Measurements from ENCODE around the gene ADISSP. TPM values are rescaled to one million over a fixed set of nuclear protein-coding genes. Genes with fewer than 3 reads are reported as not detected.
A peak's percentile ranks its signal among the peaks of the same experiment; 100 is the strongest.
"Not testable (repeated sequence)": the region's sequence is repeated elsewhere in the genome, so short reads cannot be mapped to it uniquely, and the experiment has no call there.

ADISSP gene
- total and polyA plus RNA-seq, 9 donors: 17.0 to 26.7 (median 25.0) TPM

DNA sequence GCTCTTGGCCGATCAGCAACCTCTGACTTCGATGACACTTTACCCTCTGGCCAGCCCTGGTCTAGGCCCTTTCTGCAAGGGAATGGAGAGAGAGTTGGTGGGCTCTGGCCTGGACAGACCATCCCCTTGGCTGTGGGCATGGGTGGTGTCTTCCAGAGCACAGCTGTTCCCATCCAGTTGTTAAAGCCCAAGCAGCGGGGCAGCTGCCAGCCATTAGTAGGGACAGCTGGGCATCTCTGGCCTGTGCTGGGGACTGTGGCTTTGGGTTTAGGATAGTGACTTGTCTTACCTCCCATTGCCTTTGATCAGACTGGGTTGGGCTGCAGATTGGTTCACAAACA, 31.3 kb upstream of the ADISSP start:
- H3K4me3 ChIP-seq (ENCODE audit: low read length): no peak overlapping the region
- 100% methylated on average over 2 of the region's 3 CpGs for WGBS (ENCODE audit: insufficient coverage)
- H3K9me3 ChIP-seq (replicated peaks; ENCODE audit: control insufficient read depth, low read depth, low read length): no peaks in the 10 kb centered on the region
- peaks cover 73% of the 10 kb centered on the region for H3K4me1 ChIP-seq (ENCODE audit: control insufficient read depth, insufficient read depth, low read length)
- H3K27ac ChIP-seq (ENCODE audit: low read length): peak overlapping the region; percentile 95
- no peaks in the 10 kb centered on the region for H3K27me3 ChIP-seq (ENCODE audit: control insufficient read depth, insufficient read depth, low read length)
- peaks cover 52% of the 10 kb centered on the region for H3K36me3 ChIP-seq (ENCODE audit: control insufficient read depth, insufficient read depth, low read length)
- DNase-seq: peak; percentile 87

DNA sequence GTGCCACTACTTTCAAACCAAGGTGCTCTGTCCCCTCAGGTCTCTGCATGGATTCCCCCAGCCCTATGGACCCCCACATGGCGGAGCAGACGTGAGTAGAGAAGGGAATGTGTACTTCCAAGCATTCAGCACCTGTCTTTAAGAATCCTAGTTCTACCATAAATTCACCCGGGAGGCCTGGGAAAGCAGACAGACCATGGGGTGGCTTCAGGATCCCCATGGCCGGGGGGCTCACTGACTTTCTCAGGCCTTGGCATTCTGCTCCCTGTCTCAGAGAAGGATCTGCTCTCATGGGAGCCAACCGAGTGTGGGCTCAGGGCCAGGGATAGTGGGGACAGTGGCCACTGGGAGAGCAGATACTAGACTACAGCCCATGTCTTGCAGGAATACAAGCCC, 30.8 kb upstream of the ADISSP start:
- WGBS (ENCODE audit: insufficient coverage): 62% methylated on average over 2 of the region's 5 CpGs
- H3K9me3 ChIP-seq (replicated peaks; ENCODE audit: control insufficient read depth, low read depth, low read length): no peaks in the 10 kb centered on the region
- peaks cover 47% of the 10 kb centered on the region for H3K36me3 ChIP-seq (ENCODE audit: control insufficient read depth, insufficient read depth, low read length)
- peak overlapping the region; percentile 95 for H3K27ac ChIP-seq (ENCODE audit: low read length)
- DNase-seq: no peak
- H3K4me1 ChIP-seq (ENCODE audit: control insufficient read depth, insufficient read depth, low read length): peaks cover 68% of the 10 kb centered on the region
- peak overlapping the region; percentile 14 for H3K4me3 ChIP-seq (ENCODE audit: low read length)
- no peaks in the 10 kb centered on the region for H3K27me3 ChIP-seq (ENCODE audit: control insufficient read depth, insufficient read depth, low read length)

DNA sequence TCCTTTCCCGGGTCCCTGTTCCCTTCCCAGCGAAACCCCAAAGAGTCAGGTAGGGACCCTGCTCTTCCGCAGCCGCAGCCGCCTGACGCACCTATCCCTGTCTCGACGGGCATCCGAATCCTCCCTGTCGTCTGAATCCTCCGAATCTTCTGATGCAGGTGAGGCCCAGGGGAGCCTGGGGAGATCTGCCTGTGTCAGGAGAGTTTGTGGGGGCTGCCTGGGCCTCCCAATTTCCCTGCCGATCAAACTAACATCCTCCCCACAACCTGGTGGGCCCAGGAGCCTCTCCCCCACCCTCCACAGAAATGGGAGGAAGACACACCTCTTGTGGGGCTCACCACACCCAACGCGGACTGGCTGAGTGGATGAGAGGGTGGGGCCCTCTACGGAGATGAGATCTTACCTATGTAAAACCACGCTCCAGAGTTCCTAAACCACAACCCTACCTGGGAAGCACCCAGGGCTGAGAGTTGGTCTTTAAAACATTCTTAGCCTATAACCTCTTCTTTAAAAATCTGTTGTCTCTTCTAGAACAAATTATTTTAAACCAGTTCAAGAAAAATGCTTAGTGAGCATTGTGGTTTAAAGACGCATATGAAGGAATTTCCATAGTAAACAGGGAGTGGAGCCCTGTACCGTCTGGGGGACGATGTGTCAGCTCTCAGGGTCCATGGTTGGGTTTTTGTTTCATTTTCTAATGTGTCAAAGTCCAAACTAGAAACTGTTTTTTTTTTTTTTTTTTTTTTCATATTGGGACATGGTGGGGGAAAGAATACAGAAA, 30.2 kb upstream of the ADISSP start:
- peaks cover 64% of the 10 kb centered on the region for H3K4me1 ChIP-seq (ENCODE audit: control insufficient read depth, insufficient read depth, low read length)
- peak; percentile 23 for DNase-seq
- peaks cover 41% of the 10 kb centered on the region for H3K36me3 ChIP-seq (ENCODE audit: control insufficient read depth, insufficient read depth, low read length)
- no peaks in the 10 kb centered on the region for H3K9me3 ChIP-seq (replicated peaks; ENCODE audit: control insufficient read depth, low read depth, low read length)
- H3K4me3 ChIP-seq (ENCODE audit: low read length): peak overlapping the region; percentile 61
- peak overlapping the region; percentile 95 for H3K27ac ChIP-seq (ENCODE audit: low read length)
- no peaks in the 10 kb centered on the region for H3K27me3 ChIP-seq (ENCODE audit: control insufficient read depth, insufficient read depth, low read length)
- WGBS (ENCODE audit: insufficient coverage): 60% methylated on average over 9 of the region's 19 CpGs

DNA sequence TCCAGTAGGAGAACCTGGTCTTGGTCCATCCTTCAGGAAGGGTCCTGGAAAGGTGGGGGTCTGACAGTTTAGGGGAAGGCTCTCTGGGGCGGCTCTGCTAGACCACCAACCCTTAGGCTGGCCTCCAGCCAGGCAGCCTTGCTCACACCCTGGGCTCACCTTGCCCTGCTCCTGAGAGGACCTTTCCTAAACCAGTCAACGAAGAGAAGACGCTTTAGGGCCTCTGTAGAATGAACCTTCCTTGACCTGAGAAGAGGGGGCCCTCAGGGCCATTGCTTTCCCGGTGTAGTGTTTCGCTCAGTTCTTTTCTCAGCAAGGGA, 29.6 kb upstream of the ADISSP start:
- peak overlapping the region; percentile 61 for H3K4me3 ChIP-seq (ENCODE audit: low read length)
- H3K36me3 ChIP-seq (ENCODE audit: control insufficient read depth, insufficient read depth, low read length): peaks cover 35% of the 10 kb centered on the region
- H3K27me3 ChIP-seq (ENCODE audit: control insufficient read depth, insufficient read depth, low read length): no peaks in the 10 kb centered on the region
- no peaks in the 10 kb centered on the region for H3K9me3 ChIP-seq (replicated peaks; ENCODE audit: control insufficient read depth, low read depth, low read length)
- peak; percentile 27 for DNase-seq
- whole genome bisulfite sequencing (ENCODE audit: insufficient coverage): 44% methylated on average over 4 of the region's 5 CpGs
- H3K4me1 ChIP-seq (ENCODE audit: control insufficient read depth, insufficient read depth, low read length): peaks cover 59% of the 10 kb centered on the region
- peak overlapping the region; percentile 95 for H3K27ac ChIP-seq (ENCODE audit: low read length)

DNA sequence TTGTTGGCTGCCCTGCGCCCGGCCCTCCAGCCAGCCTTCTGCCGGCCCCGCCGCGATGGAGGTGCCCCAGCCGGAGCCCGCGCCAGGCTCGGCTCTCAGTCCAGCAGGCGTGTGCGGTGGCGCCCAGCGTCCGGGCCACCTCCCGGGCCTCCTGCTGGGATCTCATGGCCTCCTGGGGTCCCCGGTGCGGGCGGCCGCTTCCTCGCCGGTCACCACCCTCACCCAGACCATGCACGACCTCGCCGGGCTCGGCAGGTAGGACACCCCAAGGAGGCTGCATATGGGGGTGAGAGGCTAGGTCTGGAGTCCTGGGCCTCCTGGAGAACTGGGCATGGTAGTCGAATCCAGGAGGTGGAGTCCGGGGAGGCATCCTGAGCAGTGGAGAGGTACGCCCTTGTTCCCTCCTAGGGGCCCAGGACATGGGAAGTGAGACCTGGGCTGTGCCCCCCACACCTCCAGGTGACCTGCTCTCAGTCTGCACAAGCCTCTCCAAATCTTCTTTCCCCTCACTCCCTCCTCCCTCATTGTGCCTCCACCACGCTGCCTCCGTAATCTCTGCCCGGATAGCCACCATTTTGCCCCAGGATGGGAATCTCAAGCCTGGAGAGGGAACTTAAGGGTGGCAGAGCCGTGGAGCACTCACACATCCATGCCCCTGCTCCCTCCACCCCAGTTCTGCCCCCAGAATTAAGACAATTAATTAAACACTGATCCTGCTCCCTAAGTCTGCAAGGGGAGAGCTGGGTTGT, 29.1 kb upstream of the ADISSP start:
- peaks cover 55% of the 10 kb centered on the region for H3K4me1 ChIP-seq (ENCODE audit: control insufficient read depth, insufficient read depth, low read length)
- H3K36me3 ChIP-seq (ENCODE audit: control insufficient read depth, insufficient read depth, low read length): peaks cover 30% of the 10 kb centered on the region
- DNase-seq: peak; percentile 27
- H3K4me3 ChIP-seq (ENCODE audit: low read length): peak overlapping the region; percentile 61
- peak overlapping the region; percentile 95 for H3K27ac ChIP-seq (ENCODE audit: low read length)
- 0% methylated on average over 16 of the region's 33 CpGs for WGBS (ENCODE audit: insufficient coverage)
- no peaks in the 10 kb centered on the region for H3K27me3 ChIP-seq (ENCODE audit: control insufficient read depth, insufficient read depth, low read length)
- H3K9me3 ChIP-seq (replicated peaks; ENCODE audit: control insufficient read depth, low read depth, low read length): no peaks in the 10 kb centered on the region

DNA sequence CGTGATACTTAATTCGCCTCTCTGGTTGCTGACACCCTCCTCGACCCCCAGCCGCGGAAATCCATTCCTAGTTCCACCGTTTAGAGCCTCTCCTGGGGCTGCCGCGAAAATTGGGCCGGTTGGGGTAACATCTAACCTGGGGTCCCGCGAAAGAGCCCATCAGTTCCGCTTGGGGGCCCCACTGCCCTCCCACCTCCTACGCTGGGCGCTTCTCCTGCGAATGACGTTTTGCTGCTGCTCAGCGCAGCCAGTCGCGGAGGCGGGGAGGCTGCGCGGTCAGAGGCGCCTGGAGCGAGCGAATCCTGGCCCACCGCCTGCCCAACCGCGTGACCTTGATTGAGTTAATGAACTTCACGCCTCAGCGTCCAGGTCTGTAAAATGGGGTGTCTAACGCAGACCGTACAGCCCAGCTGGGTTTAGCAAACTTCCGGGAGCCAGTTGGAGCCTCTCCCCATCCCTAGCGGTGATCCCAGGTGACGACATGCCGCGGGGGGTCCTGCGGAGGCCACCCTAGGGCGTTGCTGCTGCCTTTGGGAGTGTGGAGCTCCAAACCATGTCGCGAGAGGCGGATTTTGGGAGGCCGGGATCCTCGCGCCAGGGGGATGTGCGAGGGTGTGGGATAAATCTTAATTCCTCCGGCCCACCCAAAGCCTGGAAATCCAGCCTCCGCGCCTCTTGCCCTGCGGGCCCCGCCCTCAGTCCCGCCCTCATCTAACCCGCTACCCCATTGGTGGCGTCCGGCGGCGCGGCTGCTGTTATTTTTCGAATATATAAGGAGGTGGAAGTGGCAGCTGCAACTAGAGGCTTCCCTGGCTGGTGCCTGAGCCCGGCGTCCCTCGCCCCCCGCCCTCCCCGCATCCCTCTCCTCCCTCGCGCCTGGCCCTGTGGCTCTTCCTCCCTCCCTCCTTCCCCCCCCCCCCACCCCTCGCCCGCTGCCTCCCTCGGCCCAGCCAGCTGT, 28.2 kb upstream of the ADISSP start, which contains the start of gene CDC25B:
CDC25B (plus strand) TSS at position 800 of the 958 bp plus-strand sequence. CDS start 222 bp downstream, outside the sequence.
- peak; percentile 98 for DNase-seq
- peaks cover 48% of the 10 kb centered on the region for H3K4me1 ChIP-seq (ENCODE audit: control insufficient read depth, insufficient read depth, low read length)
- WGBS (ENCODE audit: insufficient coverage): under 1% methylated on average over 38 of the region's 69 CpGs
- peaks cover 21% of the 10 kb centered on the region for H3K36me3 ChIP-seq (ENCODE audit: control insufficient read depth, insufficient read depth, low read length)
- no peaks in the 10 kb centered on the region for H3K9me3 ChIP-seq (replicated peaks; ENCODE audit: control insufficient read depth, low read depth, low read length)
- H3K27ac ChIP-seq (ENCODE audit: low read length): peak within 1 kb of the TSS; percentile 96
- H3K27me3 ChIP-seq (ENCODE audit: control insufficient read depth, insufficient read depth, low read length): no peaks in the 10 kb centered on the region
- H3K4me3 ChIP-seq (ENCODE audit: low read length): peak within 1 kb of the TSS; percentile 61

DNA sequence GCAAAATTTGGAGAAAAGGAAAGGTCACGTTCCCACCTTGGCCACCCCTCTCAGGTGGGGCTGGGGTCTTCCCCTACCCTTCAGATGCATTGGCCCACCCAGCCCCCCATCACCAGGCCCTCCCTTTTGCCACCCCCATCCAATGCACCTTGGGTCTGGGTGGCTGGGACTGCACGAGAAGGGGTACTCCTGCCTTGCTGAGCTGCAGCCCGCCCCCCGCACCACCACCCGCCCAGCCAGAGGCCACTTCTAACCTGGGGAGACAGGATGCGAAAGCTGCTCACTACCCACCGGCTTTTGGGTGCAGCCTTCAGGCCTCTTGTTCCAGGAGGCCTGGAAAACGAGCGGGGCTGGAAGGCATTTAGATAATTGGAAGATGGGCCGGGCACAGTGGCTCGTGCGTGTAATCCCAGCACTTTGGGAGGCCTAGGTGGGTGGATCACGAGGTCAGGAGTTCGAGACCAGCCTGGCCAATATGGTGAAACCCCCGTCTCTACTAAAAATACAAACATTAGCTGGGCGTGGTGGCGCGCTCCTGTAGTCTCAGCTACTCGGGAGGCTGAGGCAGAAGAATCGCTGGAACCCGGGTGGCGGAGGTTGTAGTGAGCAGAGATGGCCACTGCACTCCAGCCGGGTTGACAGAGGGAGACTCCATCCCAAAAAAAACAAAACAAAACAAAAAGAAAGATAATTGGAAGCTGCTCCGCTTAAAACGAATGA, 27.3 kb upstream of the ADISSP start:
- H3K9me3 ChIP-seq (replicated peaks; ENCODE audit: control insufficient read depth, low read depth, low read length): no peaks in the 10 kb centered on the region
- DNase-seq: peak; percentile 13
- H3K27ac ChIP-seq (ENCODE audit: low read length): peak overlapping the region; percentile 96
- H3K4me1 ChIP-seq (ENCODE audit: control insufficient read depth, insufficient read depth, low read length): peaks cover 39% of the 10 kb centered on the region
- no peaks in the 10 kb centered on the region for H3K27me3 ChIP-seq (ENCODE audit: control insufficient read depth, insufficient read depth, low read length)
- peak overlapping the region; percentile 61 for H3K4me3 ChIP-seq (ENCODE audit: low read length)
- peaks cover 12% of the 10 kb centered on the region for H3K36me3 ChIP-seq (ENCODE audit: control insufficient read depth, insufficient read depth, low read length)
- 79% methylated on average over 5 of the region's 25 CpGs for WGBS (ENCODE audit: insufficient coverage)

DNA sequence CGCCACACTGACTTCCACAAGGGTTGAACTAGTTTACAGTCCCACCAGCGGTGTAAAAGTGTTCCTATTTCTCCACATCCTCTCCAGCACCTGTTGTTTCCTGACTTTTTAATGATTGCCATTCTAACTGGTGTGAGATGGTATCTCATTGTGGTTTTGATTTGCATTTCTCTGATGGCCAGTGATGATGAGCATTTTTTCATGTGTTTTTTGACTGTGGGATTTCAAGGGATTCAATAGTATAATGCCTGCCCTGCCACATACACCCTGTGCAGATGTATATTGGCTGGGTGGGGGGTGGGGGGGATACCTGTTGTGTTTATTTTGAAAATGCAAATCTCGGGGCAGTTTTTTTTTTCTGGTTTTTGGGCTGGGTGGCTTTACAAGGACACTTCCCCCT, 26.6 kb upstream of the ADISSP start:
- not testable (repeated sequence) for DNase-seq; H3K27me3 ChIP-seq (ENCODE audit: control insufficient read depth, insufficient read depth, low read length); H3K4me3 ChIP-seq (ENCODE audit: low read length); H3K27ac ChIP-seq (ENCODE audit: low read length); H3K9me3 ChIP-seq (replicated peaks; ENCODE audit: control insufficient read depth, low read depth, low read length)
- WGBS (ENCODE audit: insufficient coverage): no CpG with 5 or more reads among the region's 3 CpGs
- peaks cover 32% of the 10 kb centered on the region for H3K4me1 ChIP-seq (ENCODE audit: control insufficient read depth, insufficient read depth, low read length)
- peaks cover 10% of the 10 kb centered on the region for H3K36me3 ChIP-seq (ENCODE audit: control insufficient read depth, insufficient read depth, low read length)

DNA sequence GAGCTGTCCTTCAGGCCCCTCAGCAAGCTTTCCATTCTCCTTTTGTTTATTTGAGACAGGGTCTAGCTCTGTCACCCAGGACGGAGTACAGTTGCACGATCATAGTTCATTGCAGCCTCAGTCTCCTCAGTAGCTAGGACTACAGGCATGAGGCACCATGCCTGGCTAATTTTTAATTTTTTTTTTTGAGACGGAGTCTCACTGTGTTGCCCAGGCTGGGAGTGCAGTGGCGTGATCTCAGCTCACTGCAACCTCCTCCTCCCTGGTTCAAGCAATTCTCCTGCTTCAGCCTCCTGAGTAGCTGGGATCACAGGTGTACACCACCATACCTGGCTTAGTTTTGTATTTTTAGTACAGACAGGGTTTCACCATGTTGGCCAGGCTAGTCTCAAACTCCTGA, 21.6 kb upstream of the ADISSP start:
- H3K4me3 ChIP-seq (ENCODE audit: low read length); H3K27ac ChIP-seq (ENCODE audit: low read length); H3K9me3 ChIP-seq (replicated peaks; ENCODE audit: control insufficient read depth, low read depth, low read length); H3K27me3 ChIP-seq (ENCODE audit: control insufficient read depth, insufficient read depth, low read length); DNase-seq: not testable (repeated sequence)
- WGBS (ENCODE audit: insufficient coverage): 86% methylated on average over 2 of the region's 4 CpGs
- peaks cover 18% of the 10 kb centered on the region for H3K4me1 ChIP-seq (ENCODE audit: control insufficient read depth, insufficient read depth, low read length)
- H3K36me3 ChIP-seq (ENCODE audit: control insufficient read depth, insufficient read depth, low read length): peaks cover 11% of the 10 kb centered on the region
